ENCODE data around the gene DHDH. TPM values are rescaled to one million over a fixed set of nuclear protein-coding genes. Genes with fewer than 3 reads are reported as not detected.
A peak's percentile ranks its signal among the peaks of the same experiment; 100 is the strongest.
"Not testable (repeated sequence)": the region's sequence is repeated elsewhere in the genome, so short reads cannot be mapped to it uniquely, and the experiment has no call there.

Gene DHDH
- total and polyA plus RNA-seq, 4 donors: 0.59 to 4.6 (median 2.0) TPM

DNA sequence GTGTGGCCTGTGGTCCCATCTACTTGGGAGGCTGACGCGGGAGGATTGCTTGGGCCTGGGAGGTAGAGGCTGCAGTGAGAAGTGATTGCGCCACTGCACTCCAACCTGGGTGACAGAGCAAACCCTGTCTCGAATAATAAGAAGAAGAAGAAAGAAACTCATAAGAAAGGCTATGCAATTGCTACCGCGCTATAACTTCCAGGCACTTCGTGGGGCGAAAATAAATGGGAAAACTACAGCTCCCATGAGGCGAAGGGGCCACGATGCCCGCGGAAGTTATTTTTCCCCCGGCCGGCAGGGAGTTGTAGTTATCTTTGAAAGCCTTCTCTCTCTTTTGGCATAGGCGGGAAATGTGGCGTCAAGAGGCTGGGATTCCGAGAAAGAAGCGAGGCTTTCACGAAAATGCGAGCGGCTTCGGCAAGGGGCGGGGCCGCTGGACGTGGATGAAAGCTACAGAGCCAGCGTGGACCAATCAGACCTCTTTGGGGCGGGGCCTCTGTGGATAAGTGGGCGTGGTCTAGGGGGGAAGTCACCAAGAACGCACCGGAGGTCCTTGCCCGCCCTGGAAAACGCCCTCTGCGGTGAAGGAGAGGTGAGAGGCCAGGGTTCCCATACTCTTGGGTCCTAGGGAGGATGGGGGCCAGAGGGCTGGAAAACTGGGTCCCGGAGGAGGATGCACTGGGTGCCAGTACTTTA, 33.6 kb upstream of the DHDH start, which contains the start of gene NUCB1:
TSS of gene NUCB1 (plus strand) at position 532 of the 696 bp plus-strand sequence. CDS start 485 bp downstream, outside the sequence.
- Histone ChIP-seq H3K36me3 (ENCODE audit: control insufficient read depth, insufficient read depth, low read length) (peaks cover 22% of the 10 kb centered on the region), H3K9me3 (ENCODE audit: control insufficient read depth, insufficient read depth, low read length) (no peaks in the 10 kb centered on the region), H3K27me3 (ENCODE audit: control insufficient read depth, insufficient read depth, low read length) (peaks cover 6% of the 10 kb centered on the region), H3K27ac (ENCODE audit: low read depth, low read length) (peak within 1 kb of the TSS; percentile 96), H3K4me1 (ENCODE audit: control insufficient read depth, insufficient read depth, low read length) (peaks cover 35% of the 10 kb centered on the region), H3K4me3 (ENCODE audit: low read depth, low read length) (peak within 1 kb of the TSS; percentile 99)
- peak; percentile 96 to 100 (median 99) for DNase-seq (ENCODE audit: low read depth in 4 of 6, low spot score in 6 of 6)
- 0% methylated on average over 27 of the region's 34 CpGs for WGBS (ENCODE audit: insufficient coverage)

DNA sequence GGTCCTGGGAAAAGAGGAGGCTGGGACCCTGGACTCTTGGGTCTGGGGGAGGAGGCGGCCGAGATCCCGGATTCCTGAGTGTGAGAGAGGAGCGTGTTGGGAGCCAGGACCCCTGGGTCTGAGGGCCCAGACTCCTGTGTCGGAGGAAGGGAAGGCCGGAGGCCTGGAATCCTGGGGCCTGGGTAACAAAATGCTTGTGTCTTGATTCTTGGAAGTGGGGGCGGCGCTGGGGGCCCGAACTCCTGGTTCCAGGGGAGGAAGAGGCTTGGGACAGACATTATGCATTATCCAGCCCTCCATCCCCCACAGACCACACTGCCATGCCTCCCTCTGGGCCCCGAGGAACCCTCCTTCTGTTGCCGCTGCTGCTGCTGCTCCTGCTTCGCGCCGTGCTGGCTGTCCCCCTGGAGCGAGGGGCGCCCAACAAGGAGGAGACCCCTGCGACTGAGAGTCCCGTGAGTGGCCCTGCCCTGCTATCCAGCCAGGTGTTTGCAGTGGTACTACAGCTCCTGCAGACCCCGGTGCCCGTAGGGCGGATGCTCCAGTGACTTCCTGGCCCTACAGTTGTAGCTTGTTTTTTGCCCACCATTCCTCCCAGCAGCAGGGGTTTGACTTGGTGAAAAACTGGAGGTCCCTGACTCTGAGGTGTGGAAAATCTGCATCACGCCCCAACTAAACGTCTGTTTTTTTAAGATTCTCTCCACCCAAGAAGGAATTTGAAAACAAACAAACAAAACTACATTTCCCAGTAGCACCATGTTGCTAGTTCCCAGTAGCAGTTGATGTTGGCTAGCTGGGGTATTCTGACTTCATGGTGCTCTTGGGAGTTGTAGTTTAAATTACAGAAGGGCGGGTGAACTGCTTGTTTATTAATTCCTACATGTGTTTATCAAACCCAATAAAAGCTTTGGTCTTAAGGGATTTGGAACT, 32.8 kb upstream of the DHDH start:
- H3K36me3 ChIP-seq (ENCODE audit: control insufficient read depth, insufficient read depth, low read length): peaks cover 31% of the 10 kb centered on the region
- peak overlapping the region; percentile 96 for H3K27ac ChIP-seq (ENCODE audit: low read depth, low read length)
- 3% methylated on average over 17 of the region's 24 CpGs for WGBS (ENCODE audit: insufficient coverage)
- peaks cover 1% of the 10 kb centered on the region for H3K27me3 ChIP-seq (ENCODE audit: control insufficient read depth, insufficient read depth, low read length)
- H3K4me3 ChIP-seq (ENCODE audit: low read depth, low read length): peak overlapping the region; percentile 99
- H3K9me3 ChIP-seq (ENCODE audit: control insufficient read depth, insufficient read depth, low read length): no peaks in the 10 kb centered on the region
- H3K4me1 ChIP-seq (ENCODE audit: control insufficient read depth, insufficient read depth, low read length): peaks cover 31% of the 10 kb centered on the region
- DNase-seq (ENCODE audit: low read depth in 4 of 6, low spot score in 6 of 6): peak in 2 of 6 donors; percentile 37 to 57

DNA sequence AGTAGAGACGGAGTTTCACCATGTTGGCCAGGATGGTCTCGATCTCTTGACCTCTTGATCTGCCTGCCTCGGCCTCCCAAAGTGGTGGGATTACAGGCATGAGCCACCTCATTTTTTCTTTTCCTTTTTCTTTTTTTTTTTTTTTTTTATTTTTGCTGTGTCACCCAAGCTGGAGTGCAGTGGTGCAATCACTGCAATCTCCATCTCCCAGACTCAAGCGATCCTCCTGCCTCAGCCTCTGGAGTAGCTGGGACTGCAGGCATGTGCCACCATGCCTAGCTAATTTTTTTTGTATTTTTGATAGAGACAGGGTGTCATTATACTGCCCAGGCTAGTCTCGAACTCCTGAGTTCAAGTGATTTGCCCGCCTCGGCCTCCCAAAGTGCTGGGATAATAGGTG, 31.2 kb upstream of the DHDH start:
- H3K9me3 ChIP-seq (ENCODE audit: control insufficient read depth, insufficient read depth, low read length); DNase-seq (ENCODE audit: low read depth in 4 of 6, low spot score in 6 of 6); H3K4me3 ChIP-seq (ENCODE audit: low read depth, low read length); H3K27me3 ChIP-seq (ENCODE audit: control insufficient read depth, insufficient read depth, low read length); H3K27ac ChIP-seq (ENCODE audit: low read depth, low read length): not testable (repeated sequence)
- 96% methylated on average over 5 of the region's 7 CpGs for WGBS (ENCODE audit: insufficient coverage)
- Histone ChIP-seq H3K36me3 (ENCODE audit: control insufficient read depth, insufficient read depth, low read length) (peaks cover 46% of the 10 kb centered on the region), H3K4me1 (ENCODE audit: control insufficient read depth, insufficient read depth, low read length) (peaks cover 23% of the 10 kb centered on the region)

DNA sequence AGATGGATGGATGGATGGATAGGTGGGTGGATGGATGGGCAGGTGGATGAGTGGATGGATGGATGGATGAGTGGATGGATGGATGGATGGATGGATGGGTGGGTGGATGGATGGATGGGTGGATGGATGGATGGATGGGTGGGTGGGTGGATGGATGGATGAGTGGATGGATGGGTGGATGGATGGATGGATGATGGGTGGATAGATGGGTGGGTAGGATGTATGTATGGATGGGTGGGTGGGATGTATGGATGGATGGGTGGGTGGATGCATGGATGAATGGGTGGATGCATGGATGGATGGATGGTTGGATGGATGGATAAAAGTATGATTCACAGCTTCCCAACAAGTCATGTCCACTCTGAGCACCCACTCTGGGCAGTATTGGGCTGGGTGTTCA, 29.7 kb upstream of the DHDH start:
- peaks cover 23% of the 10 kb centered on the region for H3K4me1 ChIP-seq (ENCODE audit: control insufficient read depth, insufficient read depth, low read length)
- H3K27me3 ChIP-seq (ENCODE audit: control insufficient read depth, insufficient read depth, low read length); DNase-seq (ENCODE audit: low read depth in 4 of 6, low spot score in 6 of 6); H3K4me3 ChIP-seq (ENCODE audit: low read depth, low read length); H3K27ac ChIP-seq (ENCODE audit: low read depth, low read length); H3K9me3 ChIP-seq (ENCODE audit: control insufficient read depth, insufficient read depth, low read length): not testable (repeated sequence)
- H3K36me3 ChIP-seq (ENCODE audit: control insufficient read depth, insufficient read depth, low read length): peaks cover 61% of the 10 kb centered on the region

DNA sequence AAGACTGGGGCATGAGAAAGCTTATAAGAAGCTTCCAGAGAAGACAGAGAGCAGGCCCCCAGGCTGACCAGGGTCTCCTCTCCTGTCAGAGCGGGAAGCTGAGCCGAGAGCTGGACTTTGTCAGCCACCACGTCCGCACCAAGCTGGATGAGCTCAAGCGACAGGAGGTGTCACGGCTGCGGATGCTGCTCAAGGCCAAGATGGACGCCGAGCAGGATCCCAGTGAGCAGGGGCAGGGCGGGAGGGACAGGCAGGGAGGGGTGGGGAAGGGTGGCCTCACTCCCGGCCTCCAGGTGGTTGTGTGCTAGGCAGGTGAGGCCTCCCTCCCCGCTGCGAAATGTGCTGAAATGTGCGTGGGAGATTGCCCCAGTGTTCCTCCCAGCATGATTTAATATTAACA, 27.8 kb upstream of the DHDH start:
- H3K4me1 ChIP-seq (ENCODE audit: control insufficient read depth, insufficient read depth, low read length): peaks cover 12% of the 10 kb centered on the region
- no peaks in the 10 kb centered on the region for H3K27me3 ChIP-seq (ENCODE audit: control insufficient read depth, insufficient read depth, low read length)
- H3K27ac ChIP-seq (ENCODE audit: low read depth, low read length): no peak overlapping the region
- 98% methylated on average over 11 of the region's 14 CpGs for WGBS (ENCODE audit: insufficient coverage)
- no peaks in the 10 kb centered on the region for H3K9me3 ChIP-seq (ENCODE audit: control insufficient read depth, insufficient read depth, low read length)
- no peak overlapping the region for H3K4me3 ChIP-seq (ENCODE audit: low read depth, low read length)
- DNase-seq (ENCODE audit: low read depth in 4 of 6, low spot score in 6 of 6): no peak
- H3K36me3 ChIP-seq (ENCODE audit: control insufficient read depth, insufficient read depth, low read length): peaks cover 78% of the 10 kb centered on the region

DNA sequence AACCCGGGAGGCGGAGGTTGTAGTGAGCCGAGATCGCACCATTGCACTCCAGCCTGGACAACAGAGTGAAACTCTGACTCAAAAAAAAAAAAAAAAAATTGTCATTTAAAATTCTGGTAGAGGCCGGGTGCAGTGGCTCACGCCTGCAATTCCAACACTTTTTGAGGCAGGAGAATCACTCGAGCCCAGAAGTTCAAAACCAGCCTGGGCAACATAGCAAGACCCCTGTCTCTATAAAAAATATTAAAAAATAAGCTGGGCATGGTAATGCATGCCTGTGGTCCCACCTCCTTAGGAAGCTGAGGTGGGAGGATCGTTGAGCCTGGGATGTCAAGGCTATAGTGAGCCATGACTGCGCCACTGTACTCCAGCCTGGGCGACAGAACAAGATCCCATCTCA, 27.2 kb upstream of the DHDH start:
- Histone ChIP-seq H3K27ac (ENCODE audit: low read depth, low read length) (no peak overlapping the region), H3K36me3 (ENCODE audit: control insufficient read depth, insufficient read depth, low read length) (peaks cover 83% of the 10 kb centered on the region), H3K9me3 (ENCODE audit: control insufficient read depth, insufficient read depth, low read length) (no peaks in the 10 kb centered on the region), H3K27me3 (ENCODE audit: control insufficient read depth, insufficient read depth, low read length) (no peaks in the 10 kb centered on the region), H3K4me1 (ENCODE audit: control insufficient read depth, insufficient read depth, low read length) (peaks cover 6% of the 10 kb centered on the region), H3K4me3 (ENCODE audit: low read depth, low read length) (no peak overlapping the region)
- 96% methylated on average over 4 of the region's 10 CpGs for WGBS (ENCODE audit: insufficient coverage)
- DNase-seq (ENCODE audit: low read depth in 4 of 6, low spot score in 6 of 6): no peak

DNA sequence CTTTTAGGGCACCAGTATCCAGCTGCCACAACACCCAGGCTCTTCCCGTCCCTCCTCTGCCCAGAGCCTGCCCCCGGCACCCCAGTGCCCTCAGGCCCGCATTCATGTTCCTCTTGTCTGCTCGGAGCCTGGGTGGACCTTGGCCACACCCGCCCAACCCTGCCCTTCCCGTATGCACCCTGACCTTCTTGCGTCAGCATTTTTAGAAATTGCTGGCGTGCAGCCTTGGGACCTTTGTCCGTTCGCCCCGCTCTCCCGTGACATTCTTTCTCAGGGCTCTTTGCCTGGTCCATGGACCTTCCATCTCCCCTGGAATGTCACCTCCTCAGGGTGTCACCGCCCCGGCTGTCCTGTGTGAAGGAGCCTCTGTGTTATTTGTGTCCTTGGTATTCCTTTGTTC, 25.8 kb upstream of the DHDH start:
- H3K36me3 ChIP-seq (ENCODE audit: control insufficient read depth, insufficient read depth, low read length): peaks cover 86% of the 10 kb centered on the region
- WGBS (ENCODE audit: insufficient coverage): 88% methylated on average over 12 of the region's 14 CpGs
- H3K4me1 ChIP-seq (ENCODE audit: control insufficient read depth, insufficient read depth, low read length): no peaks in the 10 kb centered on the region
- no peaks in the 10 kb centered on the region for H3K9me3 ChIP-seq (ENCODE audit: control insufficient read depth, insufficient read depth, low read length)
- no peak for DNase-seq (ENCODE audit: low read depth in 4 of 6, low spot score in 6 of 6)
- H3K4me3 ChIP-seq (ENCODE audit: low read depth, low read length): no peak overlapping the region
- no peaks in the 10 kb centered on the region for H3K27me3 ChIP-seq (ENCODE audit: control insufficient read depth, insufficient read depth, low read length)
- H3K27ac ChIP-seq (ENCODE audit: low read depth, low read length): no peak overlapping the region

DNA sequence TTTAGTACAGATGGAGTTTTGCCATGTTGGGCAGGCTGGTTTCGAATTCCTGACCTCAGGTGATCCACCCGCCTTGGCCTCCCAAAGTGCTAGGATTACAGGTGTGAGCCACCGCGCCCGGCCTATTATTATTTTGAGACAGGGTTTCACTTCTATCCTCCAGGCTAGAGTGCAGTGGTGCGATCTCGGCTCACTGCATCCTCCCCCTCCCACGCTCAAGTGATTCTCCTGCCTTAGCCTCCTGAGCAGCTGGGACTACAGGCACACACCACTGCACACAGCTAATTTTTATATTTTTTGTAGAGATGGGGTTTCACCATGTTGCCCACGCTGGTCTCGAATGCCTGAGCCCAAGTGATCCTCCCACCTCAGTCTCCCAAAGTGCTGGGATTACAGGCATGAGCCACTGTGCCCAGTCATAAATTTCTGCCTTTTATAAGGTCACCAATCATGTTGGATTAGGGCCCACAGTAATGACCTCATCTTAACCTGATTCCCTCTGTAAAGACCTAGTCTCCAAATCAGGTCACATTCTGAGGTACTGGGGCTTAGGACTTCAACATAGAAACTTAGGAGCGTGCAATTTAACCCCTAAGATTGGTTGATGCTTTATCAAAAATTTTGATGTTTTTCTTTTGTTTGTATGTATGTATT, 23.9 kb upstream of the DHDH start:
- not testable (repeated sequence) for H3K4me3 ChIP-seq (ENCODE audit: low read depth, low read length)
- WGBS (ENCODE audit: insufficient coverage): 96% methylated on average over 7 of the region's 11 CpGs

DNA sequence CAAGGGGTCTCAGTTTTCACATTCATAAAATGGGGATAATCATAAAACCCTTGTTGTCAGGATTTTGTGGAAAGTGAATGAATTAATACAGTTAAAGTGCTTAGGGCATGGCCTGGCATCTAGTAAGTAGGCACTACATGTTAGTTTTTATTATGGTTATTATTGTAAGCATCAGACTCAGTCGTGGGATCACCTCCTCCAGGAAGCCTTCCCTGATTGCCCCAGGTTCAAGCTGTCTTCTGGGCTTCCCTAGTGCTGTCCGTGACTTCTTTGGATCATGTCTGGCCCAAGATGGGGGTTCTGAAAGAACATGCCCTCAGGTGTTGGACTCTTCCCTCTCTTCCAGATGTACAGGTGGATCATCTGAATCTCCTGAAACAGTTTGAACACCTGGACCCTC, 22.7 kb upstream of the DHDH start:
- Histone ChIP-seq H3K4me1 (ENCODE audit: control insufficient read depth, insufficient read depth, low read length) (no peaks in the 10 kb centered on the region), H3K27ac (ENCODE audit: low read depth, low read length) (no peak overlapping the region), H3K27me3 (ENCODE audit: control insufficient read depth, insufficient read depth, low read length) (no peaks in the 10 kb centered on the region), H3K36me3 (ENCODE audit: control insufficient read depth, insufficient read depth, low read length) (peaks cover 92% of the 10 kb centered on the region), H3K4me3 (ENCODE audit: low read depth, low read length) (no peak overlapping the region), H3K9me3 (ENCODE audit: control insufficient read depth, insufficient read depth, low read length) (no peaks in the 10 kb centered on the region)
- no peak for DNase-seq (ENCODE audit: low read depth in 4 of 6, low spot score in 6 of 6)
- whole genome bisulfite sequencing (ENCODE audit: insufficient coverage): 100% methylated on average over 2 of the region's 2 CpGs

More for the DNA sequence above, 23.9 kb upstream of the DHDH start:
- H3K27me3 ChIP-seq (ENCODE audit: control insufficient read depth, insufficient read depth, low read length); H3K9me3 ChIP-seq (ENCODE audit: control insufficient read depth, insufficient read depth, low read length); DNase-seq (ENCODE audit: low read depth in 4 of 6, low spot score in 6 of 6); H3K27ac ChIP-seq (ENCODE audit: low read depth, low read length); H3K4me1 ChIP-seq (ENCODE audit: control insufficient read depth, insufficient read depth, low read length): not testable (repeated sequence)
- peaks cover 93% of the 10 kb centered on the region for H3K36me3 ChIP-seq (ENCODE audit: control insufficient read depth, insufficient read depth, low read length)
